ENCODE data around the gene MAGEB3.
"Not testable (repeated sequence)": the region's sequence is repeated elsewhere in the genome, so short reads cannot be mapped to it uniquely, and the experiment has no call there.

The MAGEB3 gene

GRCh38 chrX:30230395-30230794 is at the start of gene MAGEB3:
Gene MAGEB3 (plus strand): TSS chrX:30230657. CDS start chrX:30235925, 5,268 bp downstream.
- no peak for DNase-seq

- no peak for DNase-seq
These were observed 49.1 kb upstream of the MAGEB3 start for GRCh38 chrX:30181353-30181752.

GRCh38 chrX:30183554-30183953 is 46.9 kb upstream of the MAGEB3 start:
- DNase-seq, result no peak

- DNase-seq, result no peak
These were observed 40.0 kb upstream of the MAGEB3 start for GRCh38 chrX:30190426-30190825.

GRCh38 chrX:30193910-30194309 is 36.5 kb upstream of the MAGEB3 start:
- not testable (repeated sequence) for DNase-seq

GRCh38 chrX:30196322-30196721 is 34.1 kb upstream of the MAGEB3 start:
- no peak for DNase-seq

GRCh38 chrX:30212172-30212571 is 18.3 kb upstream of the MAGEB3 start:
- DNase-seq, result no peak

GRCh38 chrX:30215357-30215843 is 15.1 kb upstream of the MAGEB3 start, which contains the start of gene MAGEB2:
Gene MAGEB2 (plus strand): TSS chrX:30215563. CDS start chrX:30218581, 3,018 bp downstream.
- no peak for DNase-seq

GRCh38 chrX:30217465-30217864 is 13.0 kb upstream of the MAGEB3 start:
- no peak for DNase-seq

GRCh38 chrX:30219372-30219771 is 11.1 kb upstream of the MAGEB3 start:
- no peak for DNase-seq

- DNase-seq, result no peak
These were observed 9.8 kb upstream of the MAGEB3 start for GRCh38 chrX:30220661-30221060.

- no peak for DNase-seq
These were observed 5.9 kb upstream of the MAGEB3 start for GRCh38 chrX:30224536-30224935.

GRCh38 chrX:30228526-30228925 is 1.9 kb upstream of the MAGEB3 start:
- no peak for DNase-seq

- DNase-seq, result no peak
These were observed 11.4 kb downstream of the MAGEB3 start, which contains the start of gene MAGEB4 for GRCh38 chrX:30241724-30242415. Gene MAGEB4 (plus strand): TSS chrX:30242000. CDS start chrX:30242136, 136 bp downstream.

- no peak for DNase-seq
These were observed 16.5 kb downstream of the MAGEB3 start, which contains the start of gene MAGEB1 for GRCh38 chrX:30246769-30247489. Gene MAGEB1 (plus strand): TSS chrX:30247146. CDS start chrX:30250494, 3,348 bp downstream.

GRCh38 chrX:30248854-30249253 is 18.4 kb downstream of the MAGEB3 start:
- no peak for DNase-seq

- no peak for DNase-seq
These were observed 22.8 kb downstream of the MAGEB3 start for GRCh38 chrX:30253257-30253656.

GRCh38 chrX:30259927-30260326 is 29.5 kb downstream of the MAGEB3 start:
- DNase-seq, result no peak

GRCh38 chrX:30261012-30261411 is 30.6 kb downstream of the MAGEB3 start:
- DNase-seq, result no peak

- no peak for DNase-seq
These were observed 32.3 kb downstream of the MAGEB3 start for GRCh38 chrX:30262763-30263162.

- DNase-seq, result no peak
These were observed 40.2 kb downstream of the MAGEB3 start for GRCh38 chrX:30270639-30271038.

GRCh38 chrX:30275498-30275897 is 45.0 kb downstream of the MAGEB3 start:
- DNase-seq, result no peak

GRCh38 chrX:30278365-30278764 is 47.9 kb downstream of the MAGEB3 start:
- DNase-seq, result no peak

- DNase-seq, result no peak
These were observed 50.0 kb downstream of the MAGEB3 start for GRCh38 chrX:30280428-30280827.
